ENCODE results near the gene C1orf146. TPM values are rescaled to one million over a fixed set of nuclear protein-coding genes. Genes with fewer than 3 reads are reported as not detected.

Gene C1orf146
- polyA plus RNA-seq, 1 experiment, result not detected

- ChIA-PET POLR2A (no interaction called here), CTCF (interaction anchor here (0.7 to 1.4 kb wide), 2 partner anchors 8 to 22 kb away, joined by 3 read pairs; no protein-coding TSS in a partner anchor)
- Histone ChIP-seq H3K36me3 (ENCODE audit: control insufficient read depth, insufficient read depth, low read length) (no peaks in the 10 kb centered on the region), H3K4me3 (ENCODE audit: low read depth, low read length) (no peak overlapping the region), H3K27me3 (ENCODE audit: control insufficient read depth, insufficient read depth, low read length) (no peaks in the 10 kb centered on the region)
- TF ChIP-seq, protein P1, sequence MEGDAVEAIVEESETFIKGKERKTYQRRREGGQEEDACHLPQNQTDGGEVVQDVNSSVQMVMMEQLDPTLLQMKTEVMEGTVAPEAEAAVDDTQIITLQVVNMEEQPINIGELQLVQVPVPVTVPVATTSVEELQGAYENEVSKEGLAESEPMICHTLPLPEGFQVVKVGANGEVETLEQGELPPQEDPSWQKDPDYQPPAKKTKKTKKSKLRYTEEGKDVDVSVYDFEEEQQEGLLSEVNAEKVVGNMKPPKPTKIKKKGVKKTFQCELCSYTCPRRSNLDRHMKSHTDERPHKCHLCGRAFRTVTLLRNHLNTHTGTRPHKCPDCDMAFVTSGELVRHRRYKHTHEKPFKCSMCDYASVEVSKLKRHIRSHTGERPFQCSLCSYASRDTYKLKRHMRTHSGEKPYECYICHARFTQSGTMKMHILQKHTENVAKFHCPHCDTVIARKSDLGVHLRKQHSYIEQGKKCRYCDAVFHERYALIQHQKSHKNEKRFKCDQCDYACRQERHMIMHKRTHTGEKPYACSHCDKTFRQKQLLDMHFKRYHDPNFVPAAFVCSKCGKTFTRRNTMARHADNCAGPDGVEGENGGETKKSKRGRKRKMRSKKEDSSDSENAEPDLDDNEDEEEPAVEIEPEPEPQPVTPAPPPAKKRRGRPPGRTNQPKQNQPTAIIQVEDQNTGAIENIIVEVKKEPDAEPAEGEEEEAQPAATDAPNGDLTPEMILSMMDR (IDR thresholded peaks at IDR 0.05; ENCODE audit: insufficient read depth, low read depth, low read length), result no peak
- no peak for DNase-seq (ENCODE audit: low read depth)
Measured at GRCh38 chr1:92188436-92189255, 29.1 kb upstream of the C1orf146 start.

- H3K27me3 ChIP-seq (ENCODE audit: control insufficient read depth, insufficient read depth, low read length), result no peaks in the 10 kb centered on the region
- no peak overlapping the region for H3K4me3 ChIP-seq (ENCODE audit: low read depth, low read length)
- POLR2A ChIA-PET, result no interaction called here
- H3K36me3 ChIP-seq (ENCODE audit: control insufficient read depth, insufficient read depth, low read length), result no peaks in the 10 kb centered on the region
- no peak for DNase-seq (ENCODE audit: low read depth)
- CTCF ChIA-PET, result no interaction called here
- TF ChIP-seq, protein P1 (IDR thresholded peaks at IDR 0.05; ENCODE audit: insufficient read depth, low read depth, low read length), result no peak
Measured at GRCh38 chr1:92191726-92192125, 26.0 kb upstream of the C1orf146 start.

GRCh38 chr1:92192246-92192645, 25.5 kb upstream of the C1orf146 start:
- POLR2A ChIA-PET, result no interaction called here
- H3K27me3 ChIP-seq (ENCODE audit: control insufficient read depth, insufficient read depth, low read length), result no peaks in the 10 kb centered on the region
- TF ChIP-seq, protein P1 (IDR thresholded peaks at IDR 0.05; ENCODE audit: insufficient read depth, low read depth, low read length), result no peak
- CTCF ChIA-PET, result no interaction called here
- H3K4me3 ChIP-seq (ENCODE audit: low read depth, low read length), result no peak overlapping the region
- H3K36me3 ChIP-seq (ENCODE audit: control insufficient read depth, insufficient read depth, low read length), result no peaks in the 10 kb centered on the region
- DNase-seq (ENCODE audit: low read depth), result no peak

DNA sequence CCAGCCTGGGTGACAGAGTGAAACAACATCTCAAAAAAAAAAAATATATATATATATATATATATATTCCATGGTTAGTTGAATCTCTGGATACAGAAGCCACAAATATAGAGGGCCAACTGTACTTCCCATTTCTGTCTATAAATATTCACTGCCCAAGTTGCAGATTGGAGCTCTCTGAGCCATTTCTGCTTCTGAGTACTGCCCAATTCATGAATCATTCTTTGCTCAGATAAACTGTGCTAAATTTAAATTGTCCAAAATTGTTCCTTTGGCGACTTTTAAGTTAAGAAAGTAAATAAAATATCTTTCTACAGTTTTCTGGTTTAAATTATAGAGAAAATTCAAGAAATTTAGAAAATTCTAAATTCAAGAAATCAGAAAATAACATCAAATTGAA, 23.2 kb upstream of the C1orf146 start:
- no peak for DNase-seq (ENCODE audit: low read depth)
- Histone ChIP-seq H3K36me3 (ENCODE audit: control insufficient read depth, insufficient read depth, low read length) (no peaks in the 10 kb centered on the region), H3K4me3 (ENCODE audit: low read depth, low read length) (no peak overlapping the region), H3K27me3 (ENCODE audit: control insufficient read depth, insufficient read depth, low read length) (no peaks in the 10 kb centered on the region)
- ChIA-PET CTCF (interaction anchor here (0.6 kb wide), 1 partner anchor 54 kb away, joined by 3 read pairs; no protein-coding TSS in a partner anchor), POLR2A (no interaction called here)
- TF ChIP-seq, protein P1 (IDR thresholded peaks at IDR 0.05; ENCODE audit: insufficient read depth, low read depth, low read length), result no peak

DNA sequence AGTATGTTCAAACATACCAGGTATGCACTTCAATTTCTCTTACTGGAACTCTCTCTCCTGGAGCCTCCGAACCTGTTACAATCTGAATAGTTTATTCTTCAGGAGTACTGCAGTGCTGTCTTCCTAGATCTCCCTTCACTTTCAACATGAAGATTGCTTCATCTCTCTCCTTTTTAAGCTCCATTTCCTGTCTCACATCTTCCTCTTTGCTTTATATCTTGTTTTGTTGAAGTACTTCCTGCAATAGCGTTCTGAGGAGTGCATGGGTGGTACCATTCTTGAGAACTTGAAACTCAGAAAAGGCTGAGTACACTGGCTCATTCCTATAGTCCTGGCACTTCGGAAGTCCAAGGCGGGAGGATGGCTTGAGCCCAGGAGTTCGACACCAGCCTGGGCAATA, 15.7 kb upstream of the C1orf146 start:
- Histone ChIP-seq H3K27me3 (ENCODE audit: control insufficient read depth, insufficient read depth, low read length) (no peaks in the 10 kb centered on the region), H3K4me3 (ENCODE audit: low read depth, low read length) (no peak overlapping the region), H3K36me3 (ENCODE audit: control insufficient read depth, insufficient read depth, low read length) (no peaks in the 10 kb centered on the region)
- TF ChIP-seq, protein P1 (IDR thresholded peaks at IDR 0.05; ENCODE audit: insufficient read depth, low read depth, low read length), result no peak
- no peak for DNase-seq (ENCODE audit: low read depth)
- CTCF ChIA-PET, result no interaction called here
- POLR2A ChIA-PET, result no interaction called here
